Activated CD8-positive, alpha-beta memory T cell treated with anti-CD3 and anti-CD28 coated beads, Interleukin-2, amount 10 ng/mL, durations not matched to agents 7 days and 5 days (primary cell): ENCODE measurements around the gene ATP6V0A4. TPM values are rescaled to one million over a fixed set of nuclear protein-coding genes. Genes with fewer than 3 reads are reported as not detected.

Experiments used
- ATAC-seq: fragments of 150-1000 bp; cut with Tn5 transposase; one replicate; pipeline ENCODE4 v1.10.0; 2021; ENCODE audit warnings: moderate library complexity
- CTCF ChIA-PET: fragments of 350-600 bp; sonication (Branson Sonifier 250); formaldehyde crosslinking; loops from one replicate; lab custom pipeline; 2021; ENCODE audit warnings: antibody characterized with exemption; lab: Charles Lee
- DNase-seq: peaks from one replicate; pipeline ENCODE4 v3.0.0-alpha.2; 2020
- H3K27ac Mint-ChIP-seq: one replicate; pipeline ENCODE4 v1.8.0; 2021; ENCODE audit warnings: mild to moderate bottlenecking, mixed read lengths
- H3K27me3 Mint-ChIP-seq: one replicate; pipeline ENCODE4 v1.8.0; 2021; ENCODE audit warnings: mixed read lengths
- H3K36me3 Mint-ChIP-seq: one replicate; pipeline ENCODE4 v1.8.0; 2021; ENCODE audit warnings: mild to moderate bottlenecking, mixed read lengths
- H3K4me1 Mint-ChIP-seq: one replicate; pipeline ENCODE4 v1.8.0; 2021; ENCODE audit warnings: mixed read lengths
- H3K4me3 Mint-ChIP-seq: one replicate; pipeline ENCODE4 v1.8.0; 2021; ENCODE audit warnings: mild to moderate bottlenecking, moderate library complexity, mixed read lengths
- H3K9me3 Mint-ChIP-seq: one replicate; pipeline ENCODE4 v1.8.0; 2022; ENCODE audit warnings: low read depth, mixed read lengths
- total RNA-seq, 2 experiments: library from RNA; stranded (reverse); gene quantifications; one replicate each; pipeline ENCODE4 v1.2.3, GENCODE V29; 2021

The ATP6V0A4 gene
- not detected for total RNA-seq

GRCh38 chr7:138797715-138798320 is at the start of gene ATP6V0A4, which contains the start of gene TMEM213:
Gene ATP6V0A4 (minus strand): TSS chr7:138798196. CDS start chr7:138771247, 26,949 bp downstream.
Gene TMEM213 (plus strand): TSS chr7:138797994. CDS start chr7:138798105, 111 bp downstream.
- Mint-ChIP-seq H3K9me3 (no peaks in the 10 kb centered on the region), H3K4me3 (no peak within 1 kb of the TSS), H3K36me3 (no peaks in the 10 kb centered on the region), H3K27ac (no peak within 1 kb of the TSS), H3K4me1 (peaks cover 12% of the 10 kb centered on the region), H3K27me3 (peaks cover 14% of the 10 kb centered on the region)
- CTCF ChIA-PET = no interaction called here
- DNase-seq (no peak), ATAC-seq (no peak)

GRCh38 chr7:138845711-138846110 is 47.7 kb upstream of the ATP6V0A4 start:
- Mint-ChIP-seq H3K27me3 (peaks cover 17% of the 10 kb centered on the region), H3K27ac (no peak overlapping the region), H3K4me1 (no peaks in the 10 kb centered on the region), H3K9me3 (no peaks in the 10 kb centered on the region), H3K36me3 (peaks cover 4% of the 10 kb centered on the region), H3K4me3 (no peak overlapping the region)
- DNase-seq (no peak), ATAC-seq (no peak)
- CTCF ChIA-PET = interaction anchor here (1.0 kb wide), 1 partner anchor 107 kb away, joined by 3 read pairs; no protein-coding TSS in a partner anchor

- Mint-ChIP-seq H3K4me1 (no peaks in the 10 kb centered on the region), H3K27ac (no peak overlapping the region), H3K4me3 (no peak overlapping the region), H3K27me3 (peaks cover 25% of the 10 kb centered on the region), H3K9me3 (no peaks in the 10 kb centered on the region), H3K36me3 (no peaks in the 10 kb centered on the region)
- CTCF ChIA-PET = interaction anchor here (0.7 kb wide), 1 partner anchor 15 kb away, joined by 3 read pairs; no protein-coding TSS in a partner anchor
- no peak for ATAC-seq
- no peak for DNase-seq
These were observed 45.9 kb upstream of the ATP6V0A4 start for GRCh38 chr7:138843632-138844580.

GRCh38 chr7:138842111-138842510 is 44.1 kb upstream of the ATP6V0A4 start:
- ATAC-seq (no peak), DNase-seq (no peak)
- Mint-ChIP-seq H3K36me3 (no peaks in the 10 kb centered on the region), H3K9me3 (no peaks in the 10 kb centered on the region), H3K4me3 (no peak overlapping the region), H3K27ac (no peak overlapping the region), H3K4me1 (no peaks in the 10 kb centered on the region), H3K27me3 (peaks cover 15% of the 10 kb centered on the region)
- CTCF ChIA-PET = no interaction called here

GRCh38 chr7:138838166-138838565 is 40.2 kb upstream of the ATP6V0A4 start:
- Mint-ChIP-seq H3K27ac (no peak overlapping the region), H3K36me3 (peaks cover 1% of the 10 kb centered on the region), H3K4me3 (no peak overlapping the region), H3K4me1 (peaks cover 18% of the 10 kb centered on the region), H3K9me3 (no peaks in the 10 kb centered on the region), H3K27me3 (peaks cover 20% of the 10 kb centered on the region)
- CTCF ChIA-PET = no interaction called here
- ATAC-seq (no peak), DNase-seq (no peak)

GRCh38 chr7:138837627-138838026 is 39.6 kb upstream of the ATP6V0A4 start:
- H3K27ac Mint-ChIP-seq = no peak overlapping the region
- H3K4me1 Mint-ChIP-seq = peaks cover 18% of the 10 kb centered on the region
- no peaks in the 10 kb centered on the region for H3K9me3 Mint-ChIP-seq
- H3K27me3 Mint-ChIP-seq = peaks cover 24% of the 10 kb centered on the region
- no peak overlapping the region for H3K4me3 Mint-ChIP-seq
- CTCF ChIA-PET = no interaction called here
- H3K36me3 Mint-ChIP-seq = peaks cover 1% of the 10 kb centered on the region
- no peak for ATAC-seq
- no peak for DNase-seq

GRCh38 chr7:138835087-138835486 is 37.1 kb upstream of the ATP6V0A4 start:
- ATAC-seq (peak; percentile 23), DNase-seq (no peak)
- Mint-ChIP-seq H3K36me3 (peaks cover 1% of the 10 kb centered on the region), H3K4me1 (peaks cover 18% of the 10 kb centered on the region), H3K27ac (no peak overlapping the region), H3K4me3 (no peak overlapping the region), H3K27me3 (peaks cover 33% of the 10 kb centered on the region), H3K9me3 (no peaks in the 10 kb centered on the region)
- CTCF ChIA-PET = no interaction called here

- peaks cover 34% of the 10 kb centered on the region for H3K27me3 Mint-ChIP-seq
- no peak overlapping the region for H3K27ac Mint-ChIP-seq
- DNase-seq (peak; percentile 60), ATAC-seq (peak; percentile 65)
- CTCF ChIA-PET = no interaction called here
- peaks cover 1% of the 10 kb centered on the region for H3K36me3 Mint-ChIP-seq
- H3K4me3 Mint-ChIP-seq = no peak overlapping the region
- no peaks in the 10 kb centered on the region for H3K9me3 Mint-ChIP-seq
- H3K4me1 Mint-ChIP-seq = peaks cover 18% of the 10 kb centered on the region
These were observed 36.6 kb upstream of the ATP6V0A4 start for GRCh38 chr7:138834583-138834982.

- CTCF ChIA-PET = no interaction called here
- Mint-ChIP-seq H3K36me3 (peaks cover 1% of the 10 kb centered on the region), H3K9me3 (no peaks in the 10 kb centered on the region), H3K27ac (no peak overlapping the region), H3K27me3 (peaks cover 30% of the 10 kb centered on the region), H3K4me1 (peaks cover 18% of the 10 kb centered on the region), H3K4me3 (no peak overlapping the region)
- DNase-seq = no peak
- ATAC-seq = peak; percentile 20
These were observed 35.6 kb upstream of the ATP6V0A4 start for GRCh38 chr7:138833596-138833995.

GRCh38 chr7:138832966-138833365 is 35.0 kb upstream of the ATP6V0A4 start:
- H3K4me1 Mint-ChIP-seq = peaks cover 18% of the 10 kb centered on the region
- H3K27me3 Mint-ChIP-seq = peaks cover 32% of the 10 kb centered on the region
- no peaks in the 10 kb centered on the region for H3K9me3 Mint-ChIP-seq
- no peak for DNase-seq
- H3K36me3 Mint-ChIP-seq = peaks cover 1% of the 10 kb centered on the region
- no peak for ATAC-seq
- no peak overlapping the region for H3K27ac Mint-ChIP-seq
- no peak overlapping the region for H3K4me3 Mint-ChIP-seq
- CTCF ChIA-PET = no interaction called here

- Mint-ChIP-seq H3K36me3 (no peaks in the 10 kb centered on the region), H3K9me3 (no peaks in the 10 kb centered on the region), H3K27ac (no peak overlapping the region), H3K27me3 (peaks cover 35% of the 10 kb centered on the region), H3K4me1 (peaks cover 14% of the 10 kb centered on the region), H3K4me3 (no peak overlapping the region)
- ATAC-seq (no peak), DNase-seq (no peak)
- CTCF ChIA-PET = no interaction called here
These were observed 31.3 kb upstream of the ATP6V0A4 start for GRCh38 chr7:138829335-138829734.

GRCh38 chr7:138828302-138828701 is 30.3 kb upstream of the ATP6V0A4 start:
- H3K36me3 Mint-ChIP-seq = no peaks in the 10 kb centered on the region
- no peak overlapping the region for H3K4me3 Mint-ChIP-seq
- peaks cover 8% of the 10 kb centered on the region for H3K4me1 Mint-ChIP-seq
- ATAC-seq = no peak
- peaks cover 32% of the 10 kb centered on the region for H3K27me3 Mint-ChIP-seq
- H3K9me3 Mint-ChIP-seq = no peaks in the 10 kb centered on the region
- CTCF ChIA-PET = interaction anchor here (0.6 kb wide), 1 partner anchor 16 kb away, joined by 3 read pairs; no protein-coding TSS in a partner anchor
- DNase-seq = no peak
- H3K27ac Mint-ChIP-seq = no peak overlapping the region

- ATAC-seq = no peak
- CTCF ChIA-PET = no interaction called here
These were observed 27.2 kb upstream of the ATP6V0A4 start for GRCh38 chr7:138825049-138825721.

More at GRCh38 chr7:138825049-138825721, 27.2 kb upstream of the ATP6V0A4 start:
- H3K27me3 Mint-ChIP-seq = peaks cover 13% of the 10 kb centered on the region
- no peak for DNase-seq
- H3K4me1 Mint-ChIP-seq = peaks cover 8% of the 10 kb centered on the region
- no peak overlapping the region for H3K4me3 Mint-ChIP-seq
- no peaks in the 10 kb centered on the region for H3K36me3 Mint-ChIP-seq
- no peaks in the 10 kb centered on the region for H3K9me3 Mint-ChIP-seq
- no peak overlapping the region for H3K27ac Mint-ChIP-seq
